ENCODE data around the gene DENND1B.

DNA sequence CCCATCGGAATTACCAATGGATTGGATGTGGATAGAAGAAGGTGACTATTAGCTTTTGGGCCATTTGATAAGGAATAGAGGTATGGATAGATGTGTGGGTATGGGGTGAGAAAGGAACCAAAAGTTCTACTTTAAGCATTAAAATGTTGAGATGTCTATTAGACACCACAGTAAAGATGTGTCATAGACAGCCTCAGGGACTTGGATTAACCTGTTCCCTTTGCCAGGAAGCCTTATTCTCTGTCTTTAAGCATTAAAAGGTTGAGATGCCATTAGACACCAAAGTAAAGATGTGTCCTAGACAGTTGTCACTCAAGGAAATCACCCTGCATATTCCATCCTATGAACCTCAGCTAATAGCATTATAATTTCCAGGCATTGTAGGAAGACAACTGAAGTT, 11.0 kb upstream of the DENND1B start:
- TF ChIP-seq, protein P1, sequence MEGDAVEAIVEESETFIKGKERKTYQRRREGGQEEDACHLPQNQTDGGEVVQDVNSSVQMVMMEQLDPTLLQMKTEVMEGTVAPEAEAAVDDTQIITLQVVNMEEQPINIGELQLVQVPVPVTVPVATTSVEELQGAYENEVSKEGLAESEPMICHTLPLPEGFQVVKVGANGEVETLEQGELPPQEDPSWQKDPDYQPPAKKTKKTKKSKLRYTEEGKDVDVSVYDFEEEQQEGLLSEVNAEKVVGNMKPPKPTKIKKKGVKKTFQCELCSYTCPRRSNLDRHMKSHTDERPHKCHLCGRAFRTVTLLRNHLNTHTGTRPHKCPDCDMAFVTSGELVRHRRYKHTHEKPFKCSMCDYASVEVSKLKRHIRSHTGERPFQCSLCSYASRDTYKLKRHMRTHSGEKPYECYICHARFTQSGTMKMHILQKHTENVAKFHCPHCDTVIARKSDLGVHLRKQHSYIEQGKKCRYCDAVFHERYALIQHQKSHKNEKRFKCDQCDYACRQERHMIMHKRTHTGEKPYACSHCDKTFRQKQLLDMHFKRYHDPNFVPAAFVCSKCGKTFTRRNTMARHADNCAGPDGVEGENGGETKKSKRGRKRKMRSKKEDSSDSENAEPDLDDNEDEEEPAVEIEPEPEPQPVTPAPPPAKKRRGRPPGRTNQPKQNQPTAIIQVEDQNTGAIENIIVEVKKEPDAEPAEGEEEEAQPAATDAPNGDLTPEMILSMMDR (IDR thresholded peaks at IDR 0.05; ENCODE audit: borderline replicate concordance, extremely low read depth, low read length, poor library complexity, severe bottlenecking) = no peak
- TF ChIP-seq EZH2 (IDR thresholded peaks at IDR 0.05; ENCODE audit: borderline replicate concordance, low read depth, low read length, severe bottlenecking) = no peak
